ENCODE results near the gene EPSTI1.
A peak's percentile ranks its signal among the peaks of the same experiment; 100 is the strongest.

EPSTI1 gene

GRCh38 chr13:43023289-43023963 lies 31.4 kb upstream of the EPSTI1 start, which contains the start of gene DNAJC15:
DNAJC15 (plus strand) TSS chr13:43023586; CDS start chr13:43023627, 41 bp downstream.
- TF ChIP-seq EZH2 (IDR thresholded peaks at IDR 0.05; ENCODE audit: borderline replicate concordance, low read depth, low read length, severe bottlenecking) (no peak), CTCF (IDR thresholded peaks at IDR 0.05; ENCODE audit: borderline replicate concordance, extremely low read depth, low read length, poor library complexity, severe bottlenecking) (peak; percentile 23)
- H3K27ac ChIP-seq (ENCODE audit: low read length): peak within 1 kb of the TSS; percentile 73

GRCh38 chr13:43022934-43023288 lies 30.9 kb upstream of the EPSTI1 start:
- H3K27ac ChIP-seq (ENCODE audit: low read length): no peak overlapping the region
- H3K79me2 ChIP-seq (ENCODE audit: insufficient read depth, low read length): peaks cover 13% of the 10 kb centered on the region; the same call in 1 of the 2 replicates
- no peak for DNase-seq
- no peaks in the 10 kb centered on the region for H3K27me3 ChIP-seq (ENCODE audit: insufficient read depth, low read length, poor library complexity)
- no peaks in the 10 kb centered on the region for H4K20me1 ChIP-seq (ENCODE audit: insufficient read depth, low read length)
- no peaks in the 10 kb centered on the region for H3K36me3 ChIP-seq (ENCODE audit: insufficient read depth, low read length)
- ATAC-seq (ENCODE audit: insufficient read depth, low read depth): no peak
- H3K9ac ChIP-seq (ENCODE audit: low read depth, low read length): peak overlapping the region; percentile 58
- peak overlapping the region; percentile 61 for H3K4me2 ChIP-seq (ENCODE audit: insufficient read depth, low read length)
- no peak for TF ChIP-seq CTCF (IDR thresholded peaks at IDR 0.05; ENCODE audit: borderline replicate concordance, extremely low read depth, low read length, poor library complexity, severe bottlenecking)
- no peak for TF ChIP-seq EZH2 (IDR thresholded peaks at IDR 0.05; ENCODE audit: borderline replicate concordance, low read depth, low read length, severe bottlenecking)
- peak overlapping the region; percentile 88 for H2AFZ ChIP-seq (ENCODE audit: low read depth, low read length)
- no peaks in the 10 kb centered on the region for H3K9me3 ChIP-seq (ENCODE audit: insufficient read depth, low read length, severe bottlenecking)
- peak overlapping the region in 1 of 2 experiments; percentile 66; a peak in 2 of 4 replicates for H3K4me3 ChIP-seq (ENCODE audit: low read depth in 1 of 2, low read length in 2 of 2)
- H3K4me1 ChIP-seq (ENCODE audit: insufficient read depth, low read length): peaks cover 17% of the 10 kb centered on the region

More at GRCh38 chr13:43023289-43023963, 31.4 kb upstream of the EPSTI1 start, which contains the start of gene DNAJC15:
- Histone ChIP-seq H3K4me1 (ENCODE audit: insufficient read depth, low read length) (peaks cover 17% of the 10 kb centered on the region), H2AFZ (ENCODE audit: low read depth, low read length) (peak within 1 kb of the TSS; percentile 88), H3K9ac (ENCODE audit: low read depth, low read length) (peak within 1 kb of the TSS; percentile 58), H3K9me3 (ENCODE audit: insufficient read depth, low read length, severe bottlenecking) (no peaks in the 10 kb centered on the region), H3K36me3 (ENCODE audit: insufficient read depth, low read length) (no peaks in the 10 kb centered on the region), H4K20me1 (ENCODE audit: insufficient read depth, low read length) (no peaks in the 10 kb centered on the region), H3K4me3 (ENCODE audit: low read depth in 1 of 2, low read length in 2 of 2) (peak within 1 kb of the TSS; percentile 27 to 66; a peak in 3 of 4 replicates), H3K4me2 (ENCODE audit: insufficient read depth, low read length) (peak within 1 kb of the TSS; percentile 61), H3K27me3 (ENCODE audit: insufficient read depth, low read length, poor library complexity) (no peaks in the 10 kb centered on the region), H3K79me2 (ENCODE audit: insufficient read depth, low read length) (peaks cover 13% of the 10 kb centered on the region; the same call in 1 of the 2 replicates)
- peak; percentile 95 for ATAC-seq (ENCODE audit: insufficient read depth, low read depth)
- DNase-seq: peak; percentile 73

- ATAC-seq (ENCODE audit: insufficient read depth, low read depth) (no peak), DNase-seq (no peak)
- Histone ChIP-seq H3K79me2 (ENCODE audit: insufficient read depth, low read length) (peaks cover 13% of the 10 kb centered on the region; the same call in 1 of the 2 replicates), H3K4me1 (ENCODE audit: insufficient read depth, low read length) (peaks cover 17% of the 10 kb centered on the region), H4K20me1 (ENCODE audit: insufficient read depth, low read length) (no peaks in the 10 kb centered on the region), H2AFZ (ENCODE audit: low read depth, low read length) (no peak overlapping the region), H3K9me3 (ENCODE audit: insufficient read depth, low read length, severe bottlenecking) (no peaks in the 10 kb centered on the region), H3K4me2 (ENCODE audit: insufficient read depth, low read length) (no peak overlapping the region), H3K36me3 (ENCODE audit: insufficient read depth, low read length) (no peaks in the 10 kb centered on the region), H3K4me3 (ENCODE audit: low read depth in 1 of 2, low read length in 2 of 2) (no peak overlapping the region), H3K9ac (ENCODE audit: low read depth, low read length) (no peak overlapping the region), H3K27ac (ENCODE audit: low read length) (no peak overlapping the region), H3K27me3 (ENCODE audit: insufficient read depth, low read length, poor library complexity) (no peaks in the 10 kb centered on the region)
- no peak for TF ChIP-seq EZH2 (IDR thresholded peaks at IDR 0.05; ENCODE audit: borderline replicate concordance, low read depth, low read length, severe bottlenecking)
- TF ChIP-seq CTCF (IDR thresholded peaks at IDR 0.05; ENCODE audit: borderline replicate concordance, extremely low read depth, low read length, poor library complexity, severe bottlenecking): no peak
Measured at GRCh38 chr13:43021926-43022670, 30.1 kb upstream of the EPSTI1 start.
